Erythroblast (primary cell): ENCODE measurements around the gene ANGEL1.

Experiments
- GATA1 ChIP-seq: IDR thresholded peaks from 2 replicates; pipeline ENCODE4 v1.6.1; 2011; ENCODE audit warnings: low read depth, mild to moderate bottlenecking, control low read depth, low read length, moderate library complexity
- POLR2A ChIP-seq: IDR thresholded peaks from 2 replicates; pipeline ENCODE4 v1.6.1; 2011; ENCODE audit warnings: mild to moderate bottlenecking, low read length

- TF ChIP-seq POLR2A (peak; percentile 63), GATA1 (no peak)
Measured at GRCh38 chr14:76767681-76768656, 44.7 kb downstream of the ANGEL1 start.
